Measurements from ENCODE around the gene PIEZO2.

The PIEZO2 gene

DNA sequence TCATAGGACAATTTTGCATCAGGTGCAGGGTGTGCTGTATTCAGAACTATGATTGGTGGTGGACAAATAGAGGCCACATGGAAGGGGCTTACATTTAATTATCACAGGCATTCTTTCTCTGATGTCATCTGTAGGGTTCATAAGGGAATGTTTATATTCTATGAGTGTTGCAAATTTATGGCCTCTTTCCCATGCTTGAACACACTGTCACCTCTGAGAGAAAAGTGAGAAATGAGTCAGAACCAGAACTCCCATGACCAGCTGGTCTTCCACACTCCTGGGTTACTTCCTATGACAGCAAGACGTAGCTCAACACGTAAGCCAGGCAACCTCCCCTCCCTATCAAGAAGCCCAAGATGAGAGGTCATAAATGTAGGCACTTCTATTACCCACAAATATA is 310.8 kb downstream of the PIEZO2 start:
- no peak for DNase-seq

DNA sequence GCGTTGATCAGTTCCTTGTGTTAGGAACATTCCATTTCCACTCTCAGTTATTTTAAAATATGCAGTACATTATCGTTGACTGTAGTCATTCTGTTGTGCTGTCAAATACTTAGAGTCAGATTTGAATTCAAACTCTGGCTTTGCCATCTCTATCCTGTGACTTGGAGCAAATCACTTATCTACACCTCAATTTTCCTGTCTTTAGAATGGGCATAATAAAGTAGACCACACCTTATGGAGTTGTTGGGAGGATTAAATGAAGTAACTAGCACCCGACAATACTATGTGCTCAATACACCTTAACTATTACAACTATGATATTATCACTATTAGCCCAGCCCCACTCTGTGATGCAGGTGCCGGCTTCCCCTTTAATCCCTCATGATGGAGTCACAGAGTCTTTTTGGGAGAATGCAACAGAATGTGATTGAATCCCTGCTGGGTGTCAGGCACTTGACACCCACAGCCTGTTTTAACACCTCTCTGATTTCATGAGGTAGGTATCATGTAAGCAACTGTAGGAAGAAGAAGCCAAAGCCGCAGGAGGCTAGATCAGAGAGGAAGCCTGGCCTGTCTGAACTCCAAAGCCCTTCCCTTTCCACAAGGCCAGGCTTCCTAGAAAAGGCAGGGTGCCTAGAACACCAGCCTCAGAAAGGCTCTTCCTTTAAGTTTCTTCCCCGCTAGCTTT is 315.1 kb downstream of the PIEZO2 start:
- DNase-seq, result no peak

DNA sequence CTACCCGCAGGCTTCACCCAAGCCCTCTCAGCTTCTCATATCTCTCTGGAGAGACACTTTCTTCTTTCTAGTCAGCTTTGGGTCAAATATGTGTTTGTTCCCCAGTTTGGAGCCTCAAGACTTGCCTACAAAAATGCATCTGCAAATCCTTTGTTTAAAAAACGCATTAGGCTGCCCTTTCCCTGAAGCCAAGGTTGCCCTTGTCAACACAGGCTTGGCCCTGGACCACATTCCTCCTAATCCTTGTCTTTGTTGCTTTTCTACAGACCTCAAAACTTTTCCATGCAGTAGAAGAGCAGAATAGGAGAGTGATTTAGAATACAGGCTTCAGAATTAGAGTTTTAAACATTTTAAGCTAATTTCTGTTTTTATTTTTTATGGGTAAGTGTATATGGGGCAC is 315.7 kb downstream of the PIEZO2 start:
- DNase-seq, result no peak

DNA sequence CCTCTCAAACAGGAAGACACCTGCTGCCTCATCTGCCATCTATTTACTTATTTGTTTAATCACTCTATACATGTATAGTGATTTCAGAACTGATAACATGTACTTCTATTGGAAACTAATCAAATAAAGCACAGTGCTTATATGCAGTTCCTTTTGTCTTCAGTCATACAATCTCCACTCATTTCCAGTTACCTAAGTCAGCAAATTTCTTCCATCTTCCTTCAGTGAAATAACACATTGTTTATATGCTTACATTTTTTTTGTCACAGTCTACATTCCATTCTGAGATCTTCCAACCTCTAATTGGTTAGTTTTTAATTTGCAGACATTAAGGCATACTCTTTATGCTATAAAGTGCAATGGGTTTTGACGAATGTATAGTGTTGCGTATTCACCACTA is 323.0 kb downstream of the PIEZO2 start:
- no peak for DNase-seq

DNA sequence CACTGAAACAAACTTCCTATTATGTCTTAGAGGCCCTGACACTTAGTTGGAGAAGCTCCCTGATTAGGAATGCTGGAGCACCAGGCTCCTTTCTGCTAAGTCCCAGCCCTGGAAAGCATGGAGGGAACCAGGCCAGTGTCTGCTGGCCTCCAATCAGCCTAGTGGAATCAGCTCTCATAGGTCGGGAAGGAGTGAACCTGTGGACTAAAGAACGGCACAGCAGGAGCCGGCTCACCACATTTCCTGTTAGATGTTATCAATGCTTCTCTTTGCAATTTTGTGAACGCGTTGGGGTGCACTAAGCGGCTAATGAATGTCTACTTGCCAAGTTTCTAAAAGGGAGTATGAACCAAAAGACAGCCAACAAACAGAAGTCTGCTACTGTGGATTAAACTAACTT is 326.9 kb downstream of the PIEZO2 start:
- DNase-seq, result no peak

DNA sequence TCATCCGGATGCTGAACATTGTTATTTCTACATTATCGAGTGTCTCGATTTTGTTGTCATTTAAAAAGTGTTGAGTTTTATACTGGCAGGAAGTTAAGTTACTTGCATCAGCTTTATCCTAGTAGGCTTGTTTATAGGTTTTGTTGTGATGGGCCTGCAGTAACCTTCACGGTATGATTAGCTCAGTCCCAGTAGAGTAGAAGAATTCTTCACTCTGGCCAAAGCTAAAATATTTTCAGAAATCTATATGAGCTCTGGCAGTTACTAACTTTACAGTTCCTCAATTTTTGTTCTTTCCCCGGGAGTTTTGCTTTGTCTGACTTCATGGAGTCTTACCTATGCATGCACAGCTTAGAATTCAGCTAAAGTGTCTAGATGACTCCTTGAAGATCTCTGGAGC is 328.7 kb downstream of the PIEZO2 start:
- no peak for DNase-seq

DNA sequence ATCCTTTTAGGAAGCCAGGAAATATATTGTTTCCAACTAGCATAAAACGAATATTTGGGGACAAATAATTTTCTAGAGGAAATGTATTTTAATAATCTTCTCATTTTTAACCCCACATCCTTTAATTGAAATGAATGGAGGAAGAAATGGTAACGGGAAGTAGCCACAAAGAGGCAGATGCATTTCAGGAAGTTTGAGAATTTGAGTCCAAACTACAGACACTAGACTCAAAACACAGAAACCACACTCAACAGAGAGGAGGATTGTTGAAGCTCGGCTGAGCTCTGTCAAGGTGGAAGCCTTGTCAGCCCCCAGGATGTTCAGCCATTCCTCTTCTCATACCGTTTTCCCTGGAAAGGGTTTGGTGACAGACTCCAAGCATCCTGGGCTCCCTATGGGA is 335.0 kb downstream of the PIEZO2 start:
- no peak for DNase-seq

DNA sequence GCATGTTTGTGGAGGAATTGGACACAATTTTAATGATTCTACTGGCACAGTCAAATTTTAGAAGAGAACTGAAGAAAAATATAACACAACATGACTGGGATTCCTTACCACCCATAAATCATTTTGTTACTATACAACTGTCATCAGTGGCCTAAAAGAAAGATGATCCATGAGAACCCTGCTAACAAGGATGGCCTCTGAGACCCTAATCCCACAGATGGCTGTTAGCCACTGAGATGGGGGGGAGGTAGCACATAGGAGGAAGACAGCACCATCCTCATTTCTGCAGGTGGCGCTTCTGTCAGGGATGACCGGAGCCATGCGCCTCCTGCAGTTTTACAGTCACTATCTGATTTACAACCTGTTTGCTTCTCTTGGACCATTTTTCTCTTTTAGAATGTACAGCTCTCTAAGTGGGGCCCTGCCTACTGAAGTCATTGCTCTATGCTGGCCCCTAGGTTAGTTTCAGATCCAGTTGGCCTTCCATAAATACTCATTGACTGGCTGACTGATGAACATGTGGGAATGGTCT is 343.7 kb downstream of the PIEZO2 start:
- no peak for DNase-seq

DNA sequence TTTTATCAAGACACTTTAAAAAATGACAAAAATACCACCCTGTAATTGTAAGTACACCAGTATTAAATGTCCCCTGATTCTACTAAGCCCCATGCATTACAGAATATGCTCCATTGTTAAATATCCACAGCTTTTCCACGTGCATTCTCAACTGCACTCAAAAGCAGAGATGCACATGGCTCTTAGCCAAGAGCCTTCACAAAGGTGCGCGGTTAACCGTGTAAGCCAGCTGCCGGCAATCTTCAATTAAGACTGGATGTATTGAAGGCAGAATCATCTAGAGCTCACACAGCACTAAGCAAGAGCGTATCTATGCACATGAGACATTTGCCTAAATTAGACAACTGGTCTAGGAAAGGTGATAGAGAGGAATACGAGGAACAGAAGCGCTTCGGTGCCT is 345.2 kb downstream of the PIEZO2 start:
- no peak for DNase-seq

DNA sequence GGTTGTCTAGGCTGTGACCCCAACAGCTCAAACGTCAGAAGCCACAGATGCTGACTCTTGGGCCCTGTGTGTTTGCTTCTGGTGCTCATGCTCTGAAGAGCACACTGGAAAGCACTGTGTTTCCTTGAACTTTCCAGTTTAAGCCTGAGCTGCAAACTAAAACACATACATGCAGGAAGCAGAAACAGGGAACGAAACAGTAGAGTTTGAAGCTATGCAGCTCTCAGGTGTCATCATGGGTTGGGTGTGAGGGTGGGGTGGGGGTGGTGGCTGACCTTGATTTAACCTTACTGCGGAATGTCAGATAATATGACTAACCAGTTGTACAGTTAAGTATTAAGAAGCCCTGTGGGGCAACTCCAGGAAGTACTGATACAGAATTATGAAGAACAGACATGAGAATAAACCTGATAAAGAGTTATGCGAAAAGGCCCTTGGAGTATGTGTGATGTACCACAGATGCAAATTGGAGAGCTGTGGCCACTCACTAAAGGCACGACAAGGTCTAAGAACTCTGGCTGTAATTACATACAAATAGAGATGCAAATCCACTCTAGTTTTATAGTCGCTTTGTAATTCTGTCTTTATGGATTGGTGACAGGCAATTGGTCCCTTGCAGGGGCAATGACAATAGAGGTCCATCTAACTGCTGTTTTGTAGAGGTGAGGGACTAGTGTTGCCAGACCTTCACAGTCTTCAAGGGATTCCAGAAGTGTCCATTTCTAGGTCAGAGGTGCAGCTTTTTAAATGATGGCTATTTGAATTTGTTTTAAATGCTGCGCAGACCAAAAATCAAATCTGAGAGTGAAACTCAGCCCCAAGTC is 350.4 kb downstream of the PIEZO2 start:
- no peak for DNase-seq

DNA sequence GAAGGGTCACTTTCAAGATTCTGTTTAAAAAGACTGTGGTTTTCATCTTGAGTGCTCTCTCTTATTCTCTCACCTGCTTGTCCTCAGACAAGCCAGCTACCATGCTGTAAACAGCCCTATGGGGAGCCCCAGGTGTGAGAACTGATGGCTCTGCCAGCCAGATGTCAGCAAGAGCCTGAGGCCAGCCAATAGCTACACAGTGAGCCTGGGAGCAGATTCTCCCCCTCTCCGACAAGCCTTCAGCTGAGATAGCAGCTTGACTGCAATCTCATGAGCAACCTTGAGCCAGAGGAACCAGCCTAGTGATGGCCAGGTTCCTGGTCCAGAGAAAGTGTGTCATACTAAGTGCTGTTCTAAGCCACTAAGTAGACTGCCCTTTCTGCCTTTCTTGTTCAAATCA is 351.5 kb downstream of the PIEZO2 start:
- no peak for DNase-seq

DNA sequence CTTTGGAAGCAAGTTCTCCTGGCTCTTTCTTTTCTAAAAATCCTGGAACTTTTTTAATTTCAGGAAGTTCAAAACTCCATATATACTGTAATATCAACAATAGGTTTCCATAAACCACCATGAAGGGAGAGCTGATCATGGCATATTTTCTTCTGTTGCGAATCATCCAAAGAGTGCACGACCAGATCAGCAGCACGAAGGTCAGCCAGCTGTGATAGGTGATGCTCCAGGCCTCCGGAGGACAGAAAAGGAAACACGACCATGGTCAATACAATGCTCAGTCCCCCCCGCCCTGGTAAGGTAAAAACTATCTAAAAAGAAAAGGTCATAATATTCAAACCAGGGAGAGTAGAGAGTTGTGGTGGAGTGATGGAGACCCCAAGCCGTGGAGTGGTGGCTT is 354.6 kb downstream of the PIEZO2 start:
- DNase-seq, result no peak

DNA sequence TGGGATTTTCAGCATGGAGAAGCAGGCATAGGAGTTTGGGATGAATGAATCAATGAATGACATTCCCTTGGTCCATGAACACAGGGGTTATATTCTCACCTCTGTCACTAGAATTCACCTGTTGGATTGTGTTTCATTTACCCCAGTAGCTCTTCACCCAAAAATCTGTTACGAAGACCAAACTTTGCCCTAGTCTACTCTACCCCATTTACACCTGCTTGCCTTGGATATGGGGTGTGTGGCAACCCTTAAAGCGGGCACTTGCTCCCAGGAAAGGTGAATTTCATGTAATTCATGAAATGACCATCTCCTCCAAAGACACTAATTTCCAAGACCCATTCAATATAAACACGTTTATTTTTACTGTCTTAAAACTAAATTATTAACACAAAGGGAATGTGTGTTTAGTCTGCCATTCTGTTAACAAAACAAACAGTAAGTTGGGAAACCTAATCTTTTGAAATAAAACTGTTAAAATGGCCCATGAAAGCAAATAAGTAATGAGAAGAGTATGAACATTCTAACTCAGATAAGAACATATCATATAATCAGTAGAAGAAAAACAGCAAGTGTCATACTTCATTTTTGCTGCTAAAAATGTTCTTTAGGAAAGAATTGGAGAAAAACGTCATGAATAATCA is 355.5 kb downstream of the PIEZO2 start:
- no peak for DNase-seq

DNA sequence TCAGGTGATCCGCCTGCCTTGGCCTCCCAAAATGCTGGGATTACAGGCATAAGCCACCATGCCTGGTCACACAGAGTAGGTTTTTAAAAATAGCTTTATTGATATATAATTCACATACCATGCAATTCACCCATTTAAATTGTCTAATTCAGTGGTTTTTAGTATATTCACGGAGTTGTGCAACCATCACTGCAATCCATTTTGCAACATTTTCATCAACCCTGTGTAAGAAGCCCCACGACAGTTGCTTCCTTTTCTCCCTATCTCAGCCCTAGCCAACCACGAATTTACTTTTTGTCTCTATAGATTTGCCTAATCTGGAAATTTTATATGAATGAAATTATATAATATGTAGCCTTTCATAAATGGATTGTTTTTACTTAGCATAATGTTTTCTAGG is 357.2 kb downstream of the PIEZO2 start:
- DNase-seq, result no peak

DNA sequence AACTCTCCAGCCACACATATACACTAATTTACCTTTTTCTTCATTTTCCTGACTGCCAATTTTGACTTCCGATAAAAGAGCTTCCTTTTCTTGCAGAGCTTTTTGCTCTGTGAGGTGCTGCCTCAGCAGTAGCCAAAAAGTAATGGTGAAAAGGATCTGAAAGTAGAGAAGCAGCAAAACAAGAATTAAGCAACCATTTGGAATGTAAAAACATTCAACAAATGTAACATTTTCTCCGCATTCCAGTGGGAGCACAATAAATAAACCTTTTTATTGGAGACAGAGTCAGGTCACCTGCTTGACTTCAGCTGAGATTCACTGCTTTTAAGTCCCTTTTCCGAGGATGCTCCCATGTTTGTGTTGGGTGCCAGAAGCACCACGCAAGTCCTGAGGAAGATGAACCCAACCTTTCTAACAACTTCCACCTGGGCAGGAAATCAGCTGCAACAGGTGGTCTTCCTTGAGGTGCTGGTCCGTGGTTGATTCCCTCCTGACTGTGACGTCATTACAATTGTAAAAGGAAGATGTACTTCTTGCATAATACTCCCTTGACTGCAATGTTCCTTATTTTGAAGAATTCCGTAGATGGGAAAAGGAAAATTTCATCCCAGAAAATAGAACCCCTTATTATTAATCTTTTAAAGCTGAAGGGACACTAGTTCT is 358.1 kb downstream of the PIEZO2 start:
- no peak for DNase-seq

DNA sequence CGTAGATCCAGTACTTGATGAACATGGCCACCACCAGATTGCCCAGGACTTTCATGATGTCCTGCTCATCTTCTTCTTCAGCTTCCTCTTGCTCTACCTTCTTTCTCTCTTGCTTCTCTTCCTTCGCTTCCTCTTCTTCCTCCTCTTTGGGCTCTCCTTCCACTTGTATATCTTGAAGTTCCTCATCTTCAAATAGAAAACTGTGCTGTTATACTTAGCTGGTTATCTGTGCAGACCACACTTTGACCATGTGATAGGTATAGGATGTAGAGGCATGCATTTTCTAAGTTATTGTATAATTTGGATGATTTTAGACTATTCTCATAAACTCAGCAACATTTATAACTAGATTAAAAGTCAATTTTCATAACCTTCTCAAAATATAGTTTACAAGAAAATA is 360.2 kb downstream of the PIEZO2 start:
- no peak for DNase-seq

DNA sequence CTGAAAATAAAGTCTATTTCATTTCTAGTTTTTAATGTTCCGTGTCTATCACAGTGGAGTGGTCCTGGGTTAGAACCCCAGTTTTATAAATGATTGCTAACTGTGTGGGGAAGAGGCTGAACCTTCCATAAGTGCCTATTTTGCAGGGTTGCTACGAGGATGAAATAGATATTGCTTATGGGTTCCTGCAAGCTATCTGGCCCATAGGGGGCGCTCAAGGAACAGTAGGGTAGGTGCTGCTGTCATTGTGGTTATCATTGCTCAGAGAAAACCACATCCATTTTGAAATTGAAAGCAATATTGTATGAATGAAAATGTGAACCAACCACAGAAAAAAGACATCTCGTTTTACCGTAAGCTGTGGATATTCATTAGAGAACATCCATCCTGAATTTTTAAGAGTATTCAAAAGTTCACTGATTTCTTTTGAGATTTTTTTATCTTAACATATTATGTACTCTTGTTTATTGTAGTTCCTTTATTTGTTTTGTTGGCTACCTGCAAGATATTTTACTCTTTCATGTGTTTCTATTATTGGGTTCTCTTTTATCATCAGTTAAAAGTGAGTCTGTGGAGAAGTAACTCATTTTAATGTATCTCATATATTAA is 362.0 kb downstream of the PIEZO2 start:
- peak; percentile 65 for DNase-seq

DNA sequence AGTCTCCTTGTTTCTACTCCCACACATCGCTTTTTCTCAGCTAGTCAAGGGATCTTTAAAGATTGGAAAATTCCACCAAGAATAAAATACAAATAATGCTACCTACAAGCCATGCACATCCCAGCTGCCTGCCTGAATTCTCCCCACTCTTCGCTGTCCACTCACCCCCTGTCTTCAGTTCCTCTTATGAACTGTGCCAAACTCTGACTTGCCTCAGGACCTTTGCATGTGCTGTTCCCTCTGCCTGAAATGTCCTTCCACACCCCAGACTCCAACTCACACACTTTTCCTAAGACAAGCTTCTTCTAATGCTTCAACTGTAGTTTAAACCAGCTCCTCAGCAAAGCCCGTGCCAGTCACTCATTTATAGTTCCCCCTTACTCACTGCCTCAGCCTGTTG is 363.6 kb downstream of the PIEZO2 start:
- no peak for DNase-seq

DNA sequence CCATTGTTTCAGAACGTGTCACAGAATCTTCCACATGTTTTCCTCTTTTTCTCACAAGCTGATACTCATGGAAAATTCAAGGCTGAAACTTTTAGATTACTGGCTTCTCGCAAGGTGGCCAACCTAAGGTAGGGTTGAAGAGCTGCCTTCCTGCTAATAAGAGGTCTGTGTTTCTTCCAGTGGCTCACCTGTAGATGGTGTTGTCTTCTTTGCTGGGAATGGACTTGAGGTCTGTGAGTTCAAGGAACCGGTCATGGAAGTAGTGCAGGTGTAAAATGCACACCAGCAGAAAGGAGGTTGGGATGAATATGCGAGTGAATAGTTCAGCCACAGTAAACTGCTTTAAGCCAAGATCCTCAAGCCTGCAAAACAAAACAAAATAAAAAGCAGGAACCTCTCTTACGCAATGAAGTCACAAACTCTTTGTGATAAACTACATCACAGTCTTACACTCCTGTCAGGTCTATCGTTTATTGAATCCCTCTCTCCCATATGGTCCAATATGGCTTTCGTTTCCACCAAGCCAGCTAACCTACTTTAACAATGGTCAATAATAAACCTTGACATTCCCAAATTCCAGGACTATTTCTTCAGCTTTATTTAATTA is 364.7 kb downstream of the PIEZO2 start:
- DNase-seq, result no peak

DNA sequence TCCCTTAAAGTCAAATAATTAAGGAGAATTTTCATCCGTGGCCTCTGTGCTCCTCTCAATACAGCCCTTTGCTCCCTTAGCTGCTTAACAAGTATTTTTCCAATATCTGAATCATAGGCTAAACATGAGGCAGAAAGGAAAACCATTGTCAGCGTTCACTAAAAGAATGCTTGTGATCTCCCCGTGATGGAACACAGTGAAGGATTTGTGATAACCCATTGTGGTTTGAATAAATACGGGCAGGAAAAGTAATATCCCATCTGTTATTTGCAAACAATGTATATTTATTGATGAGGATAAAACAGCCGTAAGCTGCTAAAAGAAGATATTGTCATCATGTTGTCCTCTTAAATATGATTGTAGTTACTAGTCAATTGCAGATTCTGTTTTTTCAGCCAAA is 365.4 kb downstream of the PIEZO2 start:
- DNase-seq, result no peak

DNA sequence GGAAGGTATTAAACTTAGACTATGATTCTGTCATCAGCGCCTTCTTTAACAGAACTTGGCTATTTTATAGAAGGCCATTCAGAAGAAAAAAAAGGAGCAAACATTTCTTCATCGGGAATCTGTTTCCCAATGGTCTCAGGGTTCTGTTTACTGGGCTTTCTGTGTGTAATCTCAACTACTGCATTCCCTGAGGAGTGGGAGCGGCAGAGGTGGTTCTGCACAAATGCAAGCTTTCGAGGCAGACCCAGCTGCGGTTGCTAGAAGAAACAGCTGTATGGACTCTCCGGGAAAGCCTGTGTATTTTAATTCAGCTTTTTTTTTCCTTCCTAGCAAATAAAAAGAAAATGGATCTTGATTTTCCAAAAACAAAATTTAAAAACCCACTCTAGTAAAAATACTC is 372.9 kb downstream of the PIEZO2 start:
- no peak for DNase-seq

DNA sequence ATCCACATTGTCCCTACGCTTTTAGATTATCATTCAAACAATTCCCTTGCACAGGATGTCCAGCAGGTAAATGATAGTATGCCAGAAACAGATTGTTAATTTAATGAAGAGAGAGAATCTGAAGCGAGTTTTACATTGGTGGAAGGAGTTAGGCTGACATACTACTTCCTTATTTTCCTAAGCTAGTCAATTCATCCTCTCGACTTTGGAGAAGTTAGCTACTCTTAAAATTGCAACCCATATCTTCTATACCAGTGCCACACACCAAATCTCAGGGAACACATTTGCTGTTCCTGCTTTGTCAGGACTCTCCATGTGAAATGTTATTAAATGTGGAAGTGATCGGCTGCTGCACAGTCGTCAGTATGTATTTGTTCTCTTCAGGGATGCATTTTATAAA is 374.3 kb downstream of the PIEZO2 start:
- DNase-seq, result no peak
